Stomach (tissue), 9 donors: ENCODE measurements around the gene ILF3. TPM values are rescaled to one million over a fixed set of nuclear protein-coding genes. Genes with fewer than 3 reads are reported as not detected.
A peak's percentile ranks its signal among the peaks of the same experiment; 100 is the strongest.

Experiments
- DNase-seq, 2 donors: peaks; one replicate each; pipeline versions ENCODE4 v3.0.0 to v3.0.0-alpha.2; 2013 to 2019
- H3K27ac ChIP-seq, 5 donors: fragments of 200-600 bp in 4 of 5; sonication (generic) in 4 of 5; one replicate each; pipeline ENCODE4 v1.5.1; 2013 to 2019; ENCODE audit warnings: mild to moderate bottlenecking in 1 of 5, moderate library complexity in 1 of 5
- H3K27me3 ChIP-seq, 3 donors: fragments of 200-600 bp; sonication (generic); one replicate each; pipeline ENCODE4 v1.5.1; 2017 to 2019; ENCODE audit warnings: mixed run types in 1 of 3
- H3K36me3 ChIP-seq, 4 donors: fragments of 200-600 bp; sonication (generic); 1 replicate in 3 of 4; 2 replicates in 1 of 4; pipeline ENCODE4 v1.5.1; 2016 to 2019
- H3K4me1 ChIP-seq, 4 donors: fragments of 200-600 bp; sonication (generic); one replicate each; pipeline ENCODE4 v1.5.1; 2016 to 2019
- H3K4me3 ChIP-seq, 4 donors: fragments of 200-600 bp; sonication (generic) in 3 of 4; one replicate each; pipeline ENCODE4 v1.5.1; 2016 to 2019; ENCODE audit warnings: mild to moderate bottlenecking in 1 of 4
- H3K9me3 ChIP-seq, 4 donors: fragments of 200-600 bp; sonication (generic); one replicate each; pipeline ENCODE4 v1.5.1; 2016 to 2019
- CTCF ChIP-seq, 7 experiments: fragments of 450-650 bp in 4 of 7; fragments of 200-600 bp in 3 of 7; sonication (generic) in 3 of 7; IDR thresholded peaks; one replicate each; pipeline ENCODE4 v1.5.1; 2016 to 2019; ENCODE audit warnings: antibody characterized with exemption in 7 of 7, control low read depth in 2 of 7, mild to moderate bottlenecking in 1 of 7
- EP300 ChIP-seq: sonication (generic); formaldehyde crosslinking; IDR thresholded peaks from one replicate; pipeline ENCODE4 v1.6.1; 2017; ENCODE audit warnings: antibody characterized with exemption
- POLR2A ChIP-seq, 4 donors: fragments of 450-650 bp; IDR thresholded peaks; one replicate each; pipeline ENCODE4 v1.6.1; 2016; ENCODE audit warnings: antibody characterized with exemption in 4 of 4, control low read depth in 2 of 4, mild to moderate bottlenecking in 1 of 4, moderate library complexity in 1 of 4
- POLR2AphosphoS5 ChIP-seq, 3 donors: sonication (generic); formaldehyde crosslinking; IDR thresholded peaks; one replicate each; pipeline ENCODE4 v1.6.1; 2016; ENCODE audit warnings: antibody characterized with exemption in 3 of 3
- WGBS, 5 donors: extraction: QIAGEN DNeasy Blood & Tissue Kit in 3 of 5; methylation state at CpG; one replicate each; pipeline versions ENCODE4 v1.1.5 to v1.1.7; 2013 to 2018; 5-methylcytosine and 5-hydroxymethylcytosine counted together
- intact Hi-C: fragments of 100-400 bp; cut with DNase I; formaldehyde crosslinking; loops from one replicate; pipeline ENCODE4 v1.15.1; 2023; ENCODE audit warnings: low total_unique reads
- polyA plus RNA-seq, 3 donors: library from polyadenylated mRNA; stranded (reverse); fragments of 200-250 nt; gene quantifications; one replicate each; pipeline ENCODE4 v1.2.3, GENCODE V29; 2013
- total RNA-seq, 5 donors: library from RNA; depleted of rRNA; stranded (reverse); fragments of >200 nt; gene quantifications; one replicate each; pipeline versions ENCODE4 v1.1.0 to v1.2.3, GENCODE V29; 2014 to 2016
- donor health status: healthy with polysubstance abuse.
- donor health status: Bipolar disorder and iron deficiency.
- donor health status: healthy.

Gene ILF3
- total and polyA plus RNA-seq, 8 donors, result 33.5 to 381 (median 90.4) TPM

- H3K36me3 ChIP-seq, result peaks cover 32 to 55% (median 52%) of the 10 kb centered on the region in 4 donors
- H3K4me1 ChIP-seq, result peaks cover 12 to 24% (median 16%) of the 10 kb centered on the region in 4 donors
- H3K4me3 ChIP-seq, result no peak overlapping the region
- DNase-seq, result no peak
- TF ChIP-seq EP300 (no peak), CTCF (IDR thresholded peaks at IDR 0.05) (no peak), POLR2AphosphoS5 (IDR thresholded peaks at IDR 0.05) (no peak), POLR2A (IDR thresholded peaks at IDR 0.05) (no peak)
- no peak overlapping the region for H3K27ac ChIP-seq
- H3K9me3 ChIP-seq, result no peaks in the 10 kb centered on the region
- intact Hi-C loops, result no loop called here
- no peaks in the 10 kb centered on the region for H3K27me3 ChIP-seq
- 77 to 93% (median 89%) methylated on average over 5 of the region's 5 CpGs for WGBS, 5 donors
Measured at GRCh38 chr19:10692673-10693264, 38.6 kb downstream of the ILF3 start.

GRCh38 chr19:10694706-10695307 lies 40.7 kb downstream of the ILF3 start:
- no peak overlapping the region for H3K27ac ChIP-seq
- intact Hi-C loops, result no loop called here
- H3K9me3 ChIP-seq, result no peaks in the 10 kb centered on the region
- no peaks in the 10 kb centered on the region for H3K27me3 ChIP-seq
- WGBS, 5 donors, result 41 to 47% (median 44%) methylated on average over 16 of the region's 16 CpGs
- H3K4me1 ChIP-seq, result peaks cover 12 to 24% (median 16%) of the 10 kb centered on the region in 4 donors
- peaks cover 12 to 34% (median 31%) of the 10 kb centered on the region in 4 donors for H3K36me3 ChIP-seq
- TF ChIP-seq POLR2A (IDR thresholded peaks at IDR 0.05) (no peak), EP300 (no peak), CTCF (IDR thresholded peaks at IDR 0.05) (no peak), POLR2AphosphoS5 (IDR thresholded peaks at IDR 0.05) (no peak)
- DNase-seq, result no peak
- peak overlapping the region in 2 of 4 donors; percentile 35 to 37 for H3K4me3 ChIP-seq

- Histone ChIP-seq H3K9me3 (no peaks in the 10 kb centered on the region), H3K27ac (no peak overlapping the region), H3K4me1 (peaks cover 12 to 23% (median 20%) of the 10 kb centered on the region in 4 donors), H3K4me3 (peak overlapping the region; percentile 5 to 37 (median 26)), H3K27me3 (no peaks in the 10 kb centered on the region), H3K36me3 (peaks cover 8 to 26% (median 22%) of the 10 kb centered on the region in 4 donors)
- 10 to 24% (median 11%) methylated on average over 36 to 59 of the region's 59 CpGs for WGBS, 5 donors
- peak; percentile 95 to 98 for DNase-seq
- intact Hi-C loops, result no loop called here
- TF ChIP-seq POLR2A (IDR thresholded peaks at IDR 0.05) (no peak), POLR2AphosphoS5 (IDR thresholded peaks at IDR 0.05) (peak in 2 of 3 donors; percentile 41 to 72)
Measured at GRCh38 chr19:10695401-10696398, 41.6 kb downstream of the ILF3 start.

GRCh38 chr19:10699650-10700335 lies 45.6 kb downstream of the ILF3 start:
- H3K27me3 ChIP-seq, result no peaks in the 10 kb centered on the region
- WGBS, 5 donors, result 36 to 45% (median 37%) methylated on average over 15 of the region's 15 CpGs
- TF ChIP-seq POLR2AphosphoS5 (IDR thresholded peaks at IDR 0.05) (no peak), CTCF (IDR thresholded peaks at IDR 0.05) (peak in 4 of 7 experiments; percentile 23 to 56 (median 46))
- no peak overlapping the region for H3K27ac ChIP-seq
- H3K4me1 ChIP-seq, result peaks cover 21 to 37% (median 34%) of the 10 kb centered on the region in 4 donors
- DNase-seq, result peak; percentile 74
- H3K4me3 ChIP-seq, result no peak overlapping the region
- H3K36me3 ChIP-seq, result peaks cover 0 to 13% (median under 1%) of the 10 kb centered on the region in 4 donors
- intact Hi-C loops, result no loop called here
- no peaks in the 10 kb centered on the region for H3K9me3 ChIP-seq
